Osteocyte (in vitro differentiated cells): ENCODE data around the gene RPS26. TPM values are rescaled to one million over a fixed set of nuclear protein-coding genes. Genes with fewer than 3 reads are reported as not detected.
"Not testable (repeated sequence)": the region's sequence is repeated elsewhere in the genome, so short reads cannot be mapped to it uniquely, and the experiment has no call there.

Experiments used
- DNase-seq: peaks from one replicate; pipeline ENCODE4 v3.0.0; 2021; ENCODE audit warnings: mixed read lengths; ENCODE audit not compliant: unreplicated experiment; ENCODE audit errors: extremely low spot score
- H3K27ac Mint-ChIP-seq: one replicate; pipeline ENCODE4 v1.8.0; 2021; ENCODE audit warnings: mild to moderate bottlenecking, mixed read lengths; ENCODE audit not compliant: unreplicated experiment
- H3K27me3 Mint-ChIP-seq: one replicate; pipeline ENCODE4 v1.8.0; 2021; ENCODE audit warnings: mixed read lengths; ENCODE audit not compliant: unreplicated experiment
- H3K36me3 Mint-ChIP-seq: one replicate; pipeline ENCODE4 v1.8.0; 2021; ENCODE audit warnings: mixed read lengths; ENCODE audit not compliant: unreplicated experiment
- H3K4me1 Mint-ChIP-seq: one replicate; pipeline ENCODE4 v1.8.0; 2021; ENCODE audit warnings: mixed read lengths; ENCODE audit not compliant: unreplicated experiment
- H3K4me3 Mint-ChIP-seq: one replicate; pipeline ENCODE4 v1.8.0; 2021; ENCODE audit warnings: mild to moderate bottlenecking, moderate library complexity, mixed read lengths; ENCODE audit not compliant: unreplicated experiment
- H3K9me3 Mint-ChIP-seq: one replicate; pipeline ENCODE4 v1.8.0; 2021; ENCODE audit warnings: mixed read lengths; ENCODE audit not compliant: unreplicated experiment
- total RNA-seq: library from RNA; stranded (reverse); gene quantifications from 2 replicates; pipeline ENCODE4 v1.2.1, GENCODE V29; 2021
- TF ChIP-seq, protein P1 (sequence below): fragments of 200-600 bp; sonication (generic); IDR thresholded peaks from 2 replicates; pipeline ENCODE4 v1.5.0; 2021; ENCODE audit warnings: antibody characterized with exemption, mild to moderate bottlenecking, moderate library complexity

The RPS26 gene
- total RNA-seq, 1 donor from 2014 or later: 25.0 TPM

DNA sequence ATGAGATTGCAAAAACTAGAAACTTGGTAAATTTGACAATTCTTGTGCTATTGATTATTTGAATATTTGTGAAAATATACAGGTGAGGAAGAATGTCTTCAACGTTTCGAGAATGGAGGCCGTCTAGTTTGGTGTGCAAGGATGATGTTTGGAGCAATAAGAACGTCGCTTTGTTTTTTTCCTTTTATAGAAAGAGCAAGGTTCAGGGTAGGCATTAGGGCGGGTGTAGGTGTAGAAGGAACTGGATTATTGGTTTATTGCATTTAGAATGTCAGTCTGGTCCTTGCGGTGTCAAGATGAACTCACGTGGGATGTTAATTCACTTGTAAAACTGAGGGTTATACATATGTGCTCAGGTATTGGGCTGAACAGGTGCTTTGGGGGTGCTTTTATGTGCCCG is 1.1 kb downstream of the RPS26 start:
- peaks cover 13% of the 10 kb centered on the region for H3K36me3 Mint-ChIP-seq
- TF ChIP-seq, protein P1, sequence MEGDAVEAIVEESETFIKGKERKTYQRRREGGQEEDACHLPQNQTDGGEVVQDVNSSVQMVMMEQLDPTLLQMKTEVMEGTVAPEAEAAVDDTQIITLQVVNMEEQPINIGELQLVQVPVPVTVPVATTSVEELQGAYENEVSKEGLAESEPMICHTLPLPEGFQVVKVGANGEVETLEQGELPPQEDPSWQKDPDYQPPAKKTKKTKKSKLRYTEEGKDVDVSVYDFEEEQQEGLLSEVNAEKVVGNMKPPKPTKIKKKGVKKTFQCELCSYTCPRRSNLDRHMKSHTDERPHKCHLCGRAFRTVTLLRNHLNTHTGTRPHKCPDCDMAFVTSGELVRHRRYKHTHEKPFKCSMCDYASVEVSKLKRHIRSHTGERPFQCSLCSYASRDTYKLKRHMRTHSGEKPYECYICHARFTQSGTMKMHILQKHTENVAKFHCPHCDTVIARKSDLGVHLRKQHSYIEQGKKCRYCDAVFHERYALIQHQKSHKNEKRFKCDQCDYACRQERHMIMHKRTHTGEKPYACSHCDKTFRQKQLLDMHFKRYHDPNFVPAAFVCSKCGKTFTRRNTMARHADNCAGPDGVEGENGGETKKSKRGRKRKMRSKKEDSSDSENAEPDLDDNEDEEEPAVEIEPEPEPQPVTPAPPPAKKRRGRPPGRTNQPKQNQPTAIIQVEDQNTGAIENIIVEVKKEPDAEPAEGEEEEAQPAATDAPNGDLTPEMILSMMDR: no peak
- DNase-seq: no peak
- no peaks in the 10 kb centered on the region for H3K27me3 Mint-ChIP-seq
- peak overlapping the region; percentile 97 for H3K4me3 Mint-ChIP-seq
- H3K4me1 Mint-ChIP-seq: peaks cover 26% of the 10 kb centered on the region
- no peaks in the 10 kb centered on the region for H3K9me3 Mint-ChIP-seq
- H3K27ac Mint-ChIP-seq: peak overlapping the region; percentile 98

DNA sequence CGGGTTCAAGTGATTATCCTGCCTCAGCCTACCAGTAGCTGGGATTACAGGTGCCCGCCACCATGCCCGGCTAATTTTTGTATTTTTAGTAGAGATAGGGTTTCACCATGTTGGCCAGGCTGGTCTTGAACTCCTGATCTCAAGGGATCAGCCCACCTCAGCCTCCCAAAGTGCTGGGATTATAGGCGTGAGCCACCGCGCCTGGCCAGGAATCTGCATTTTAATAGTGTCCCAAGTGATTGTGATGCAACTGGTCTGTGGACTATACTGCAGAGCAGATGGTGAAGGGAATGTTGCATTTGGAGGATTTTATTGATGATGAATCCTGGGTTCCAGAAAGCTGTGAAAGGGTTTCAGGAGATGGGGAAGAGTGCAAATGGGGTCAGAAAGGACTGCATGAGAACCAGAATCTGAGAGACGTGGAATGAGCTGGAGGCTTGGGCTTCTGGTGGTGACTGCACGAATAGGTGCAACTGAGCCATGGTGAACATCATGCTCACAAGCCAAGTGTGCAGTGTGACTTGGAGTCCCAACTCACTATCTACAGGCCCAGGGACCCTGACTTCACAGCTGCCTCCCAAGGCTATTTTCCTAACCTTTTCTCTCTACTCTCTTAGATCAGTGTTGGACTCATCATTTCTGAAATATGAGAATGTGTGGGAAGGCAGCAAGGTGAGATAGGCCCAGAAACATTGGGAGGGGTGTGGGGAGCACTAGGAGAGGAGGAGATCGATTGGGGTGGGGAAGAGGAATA is 4.5 kb downstream of the RPS26 start:
- DNase-seq: no peak
- no peaks in the 10 kb centered on the region for H3K9me3 Mint-ChIP-seq
- H3K36me3 Mint-ChIP-seq: peaks cover 13% of the 10 kb centered on the region
- TF ChIP-seq, protein P1: no peak
- H3K27me3 Mint-ChIP-seq: no peaks in the 10 kb centered on the region
- peak overlapping the region; percentile 80 for H3K27ac Mint-ChIP-seq
- peaks cover 17% of the 10 kb centered on the region for H3K4me1 Mint-ChIP-seq
- no peak overlapping the region for H3K4me3 Mint-ChIP-seq

DNA sequence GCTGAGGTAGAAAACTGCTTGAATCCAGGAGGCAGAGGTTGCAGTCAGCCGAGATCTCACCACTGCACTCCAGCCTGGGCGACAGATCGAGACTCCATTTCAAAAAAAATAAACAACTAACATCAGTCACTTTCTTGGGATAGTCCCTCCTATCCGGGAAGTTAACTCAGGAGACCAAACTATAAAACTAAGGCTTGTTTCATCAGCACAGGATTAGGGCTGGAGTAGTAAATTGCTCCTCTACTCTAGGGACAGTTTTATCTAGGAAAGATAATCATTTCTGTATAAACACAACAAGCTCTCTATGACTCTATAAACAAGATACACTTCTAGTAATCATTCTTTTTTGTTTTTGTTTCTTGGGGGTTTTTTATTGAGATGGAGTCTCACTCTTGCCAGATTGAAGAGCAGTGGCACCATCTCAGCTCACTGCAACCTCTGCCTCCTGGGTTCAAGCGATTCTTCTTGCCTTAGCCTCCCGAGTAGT is 11.7 kb downstream of the RPS26 start:
- DNase-seq: no peak
- Mint-ChIP-seq H3K4me3 (no peak overlapping the region), H3K9me3 (no peaks in the 10 kb centered on the region)

DNA sequence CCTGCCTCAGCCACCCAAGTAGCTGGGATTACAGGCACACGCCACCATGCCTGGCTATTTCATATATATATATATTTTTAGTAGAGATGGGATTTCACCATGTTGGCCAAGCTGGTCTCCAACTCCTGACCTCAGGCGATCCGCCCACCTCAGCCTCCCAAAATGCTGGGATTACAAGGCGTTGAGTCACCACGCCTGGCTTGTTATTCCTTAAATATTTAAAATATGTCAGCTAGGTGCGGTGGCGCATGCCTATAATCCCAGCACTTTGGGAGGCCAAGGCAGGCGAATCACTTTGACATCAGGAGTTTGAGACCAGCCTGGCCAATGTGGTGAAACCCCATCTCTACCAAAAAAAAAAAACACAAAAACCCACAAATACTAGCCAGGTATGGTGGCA is 18.2 kb downstream of the RPS26 start:
- DNase-seq, H3K4me3 Mint-ChIP-seq, H3K9me3 Mint-ChIP-seq, H3K36me3 Mint-ChIP-seq, H3K27ac Mint-ChIP-seq, H3K27me3 Mint-ChIP-seq: not testable (repeated sequence)
- peaks cover 18% of the 10 kb centered on the region for H3K4me1 Mint-ChIP-seq

More for the DNA sequence above, 11.7 kb downstream of the RPS26 start:
- H3K36me3 Mint-ChIP-seq: no peaks in the 10 kb centered on the region
- no peaks in the 10 kb centered on the region for H3K27me3 Mint-ChIP-seq
- H3K4me1 Mint-ChIP-seq: peaks cover 8% of the 10 kb centered on the region
- TF ChIP-seq, protein P1: no peak
- H3K27ac Mint-ChIP-seq: no peak overlapping the region

DNA sequence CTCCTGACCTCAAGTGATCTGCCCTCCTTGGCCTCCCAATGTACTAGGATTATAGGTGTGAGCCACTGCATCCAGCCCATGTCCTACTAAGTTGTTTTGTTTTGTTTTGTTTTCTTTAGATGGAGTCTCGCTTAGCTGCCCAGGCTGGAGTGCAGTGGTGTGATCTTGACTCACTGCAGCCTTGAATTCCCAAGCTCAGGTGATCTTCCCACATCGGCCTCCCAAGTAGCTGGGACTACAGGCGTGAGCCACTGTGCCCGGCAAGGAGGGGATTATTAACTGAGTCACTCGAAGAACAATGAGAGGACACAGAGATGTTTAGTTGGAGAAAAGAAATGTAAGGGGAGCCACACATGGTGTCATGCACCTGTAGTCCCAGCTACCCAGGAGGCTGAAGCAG is 20.3 kb downstream of the RPS26 start:
- Mint-ChIP-seq H3K27ac (peak overlapping the region; percentile 43), H3K4me3 (no peak overlapping the region), H3K36me3 (no peaks in the 10 kb centered on the region), H3K27me3 (no peaks in the 10 kb centered on the region), H3K4me1 (peaks cover 15% of the 10 kb centered on the region), H3K9me3 (no peaks in the 10 kb centered on the region)
- DNase-seq: no peak
- TF ChIP-seq, protein P1: no peak
